Left lung (tissue), 10 donors: Measurements from ENCODE around the gene CNOT9. TPM values are rescaled to one million over a fixed set of nuclear protein-coding genes. Genes with fewer than 3 reads are reported as not detected.

Experiments used
- ATAC-seq: fragments of 200-7000 bp; cut with Tn5 transposase; one replicate; pipeline ENCODE4 v1.9.1; 2020; ENCODE audit warnings: moderate library complexity
- DNase-seq, 4 donors: peaks; one replicate each; pipeline ENCODE4 v3.0.0-alpha.2; 2013 to 2020
- H3K27ac ChIP-seq, 2 donors: fragments of 200-600 bp; sonication (generic) in 1 of 2; one replicate each; pipeline versions ENCODE4 v1.5.0 to v1.8.0; 2020 to 2021
- H3K27me3 ChIP-seq, 2 donors: fragments of 200-600 bp; sonication (generic) in 1 of 2; one replicate each; pipeline versions ENCODE4 v1.5.0 to v1.8.0; 2020 to 2021
- H3K36me3 ChIP-seq, 2 donors: fragments of 200-600 bp; sonication (generic) in 1 of 2; one replicate each; pipeline versions ENCODE4 v1.5.0 to v1.8.0; 2020 to 2021
- H3K4me1 ChIP-seq, 2 donors: fragments of 200-600 bp; one replicate each; pipeline ENCODE4 v1.8.0; 2021
- H3K4me3 ChIP-seq, 2 donors: fragments of 200-600 bp; sonication (generic) in 1 of 2; one replicate each; pipeline versions ENCODE4 v1.5.0 to v1.8.0; 2020 to 2021; ENCODE audit warnings: mild to moderate bottlenecking in 1 of 2
- H3K9me3 ChIP-seq, 2 donors: fragments of 200-600 bp; sonication (generic) in 1 of 2; one replicate each; pipeline versions ENCODE4 v1.5.0 to v1.8.0; 2020 to 2021
- CTCF ChIP-seq, 2 donors: fragments of 200-600 bp; sonication (generic) in 1 of 2; IDR thresholded peaks; one replicate each; pipeline versions ENCODE4 v1.5.0 to v1.8.0; 2021; ENCODE audit warnings: antibody characterized with exemption in 2 of 2
- intact Hi-C, 2 donors: fragments of 100-400 bp; cut with DNase I; formaldehyde crosslinking; loops; one replicate each; pipeline versions ENCODE4 v1.11.2 to v1.14.2; 2022
- polyA plus RNA-seq, 6 donors: library from polyadenylated mRNA; unstranded; fragments of 120-200 nt; gene quantifications; one replicate each; pipeline ENCODE4 v1.2.1, GENCODE V29; 2013; ENCODE audit not compliant: insufficient read length in 6 of 6
- total RNA-seq, 2 donors: library from RNA; stranded (reverse); fragmentation: NEBNext Ultra II Directional; extraction: Animal tissue kit (Norgen Biotek cat#: 25700); gene quantifications; one replicate each; pipeline ENCODE4 v1.2.1, GENCODE V29; 2021
- donor health status: DM: no; HTN: yes; CAD: no.
- donor health status: DM: no; HTN: no; CAD: no.

Gene CNOT9
- total and polyA plus RNA-seq, 8 donors = 33.8 to 69.1 (median 55.4) TPM

- no peak for DNase-seq
- Histone ChIP-seq H3K27ac (no peak overlapping the region), H3K4me1 (no peaks in the 10 kb centered on the region), H3K4me3 (no peak overlapping the region), H3K27me3 (no peaks in the 10 kb centered on the region), H3K36me3 (peaks cover 5 to 100% of the 10 kb centered on the region in 2 donors), H3K9me3 (no peaks in the 10 kb centered on the region)
- no peak for TF ChIP-seq CTCF (IDR thresholded peaks at IDR 0.05)
- intact Hi-C loops = no loop called here
- ATAC-seq = no peak
These were observed 75.2 kb downstream of the CNOT9 start for GRCh38 chr2:218643751-218644310.

GRCh38 chr2:218644721-218645120, 76.1 kb downstream of the CNOT9 start:
- no peak for DNase-seq
- ATAC-seq = no peak
- no peak for TF ChIP-seq CTCF (IDR thresholded peaks at IDR 0.05)
- Histone ChIP-seq H3K9me3 (no peaks in the 10 kb centered on the region), H3K27me3 (no peaks in the 10 kb centered on the region), H3K27ac (no peak overlapping the region), H3K36me3 (peaks cover 5 to 100% of the 10 kb centered on the region in 2 donors), H3K4me3 (no peak overlapping the region), H3K4me1 (no peaks in the 10 kb centered on the region)
- intact Hi-C loops = no loop called here

- peaks cover 5 to 100% of the 10 kb centered on the region in 2 donors for H3K36me3 ChIP-seq
- H3K27ac ChIP-seq = no peak overlapping the region
- no peaks in the 10 kb centered on the region for H3K9me3 ChIP-seq
- intact Hi-C loops = no loop called here
- no peak for TF ChIP-seq CTCF (IDR thresholded peaks at IDR 0.05)
- no peak for ATAC-seq
- DNase-seq = no peak
- H3K4me1 ChIP-seq = no peaks in the 10 kb centered on the region
- H3K4me3 ChIP-seq = no peak overlapping the region
- H3K27me3 ChIP-seq = no peaks in the 10 kb centered on the region
These were observed 76.5 kb downstream of the CNOT9 start for GRCh38 chr2:218645126-218645525.

Other genes with a start within 250 kb of the CNOT9 start
- 1 to 10 TPM in 1 of 2 donors, under 1 TPM in 1; 0.55 to 3.3 TPM for gene CATIP, start 212.0 kb upstream of the CNOT9 start, total RNA-seq
- 1 to 10 TPM in 4 of 6 donors, under 1 TPM in 2; 0.76 to 4.1 (median 2.1) TPM for gene CATIP, start 212.0 kb upstream of the CNOT9 start, polyA plus RNA-seq
- gene SLC11A1, start 186.6 kb upstream of the CNOT9 start, total RNA-seq = 100 to 1,000 TPM in 1 of 2 donors, 10 to 100 TPM in 1; 98.2 to 194 TPM
- 1 to 10 TPM in 1 of 6 donors, under 1 TPM in 5; 0.70 to 1.8 (median 0.89) TPM for gene SLC11A1, start 186.6 kb upstream of the CNOT9 start, polyA plus RNA-seq
- gene CTDSP1, start 169.0 kb upstream of the CNOT9 start, total RNA-seq = 100 to 1,000 TPM; 122 to 147 TPM
- gene CTDSP1, start 169.0 kb upstream of the CNOT9 start, polyA plus RNA-seq = 100 to 1,000 TPM; 124 to 160 (median 148) TPM
- under 1 TPM in 1 of 2 donors, not detected in 1; 0.29 TPM for gene VIL1, start 149.7 kb upstream of the CNOT9 start, total RNA-seq
- gene VIL1, start 149.7 kb upstream of the CNOT9 start, polyA plus RNA-seq = 1 to 10 TPM; 1.0 to 1.8 (median 1.2) TPM
- gene USP37, start 488 bp upstream of the CNOT9 start, total RNA-seq = 10 to 100 TPM; 13.0 to 16.5 TPM
- 10 to 100 TPM; 16.3 to 21.9 (median 19.7) TPM for gene USP37, start 488 bp upstream of the CNOT9 start, polyA plus RNA-seq
- 1 to 10 TPM in 1 of 2 donors, under 1 TPM in 1; 0.89 to 1.5 TPM for gene PLCD4, start 39.1 kb downstream of the CNOT9 start, total RNA-seq
- 10 to 100 TPM in 4 of 6 donors, 1 to 10 TPM in 2; 10.0 to 13.5 (median 11.4) TPM for gene PLCD4, start 39.1 kb downstream of the CNOT9 start, polyA plus RNA-seq
- gene ZNF142, start 90.8 kb downstream of the CNOT9 start, total RNA-seq = 10 to 100 TPM; 23.8 to 26.3 TPM
- 10 to 100 TPM; 17.0 to 22.3 (median 18.5) TPM for gene ZNF142, start 90.8 kb downstream of the CNOT9 start, polyA plus RNA-seq
- 10 to 100 TPM; 27.1 to 52.2 TPM for gene BCS1L, start 90.8 kb downstream of the CNOT9 start, total RNA-seq
- 10 to 100 TPM; 50.7 to 59.6 (median 55.5) TPM for gene BCS1L, start 90.8 kb downstream of the CNOT9 start, polyA plus RNA-seq
- 10 to 100 TPM; 15.5 to 19.3 TPM for gene RNF25, start 103.2 kb downstream of the CNOT9 start, total RNA-seq
- gene RNF25, start 103.2 kb downstream of the CNOT9 start, polyA plus RNA-seq = 10 to 100 TPM; 36.5 to 40.8 (median 38.2) TPM
- 10 to 100 TPM; 40.1 to 49.8 TPM for gene STK36, start 103.2 kb downstream of the CNOT9 start, total RNA-seq
- 100 to 1,000 TPM in 1 of 6 donors, 10 to 100 TPM in 5; 74.0 to 112 (median 97.9) TPM for gene STK36, start 103.2 kb downstream of the CNOT9 start, polyA plus RNA-seq
- gene TTLL4, start 142.0 kb downstream of the CNOT9 start, total RNA-seq = 10 to 100 TPM; 26.0 to 38.4 TPM
- 10 to 100 TPM; 34.0 to 52.0 (median 43.0) TPM for gene TTLL4, start 142.0 kb downstream of the CNOT9 start, polyA plus RNA-seq
- gene CYP27A1, start 213.3 kb downstream of the CNOT9 start, total RNA-seq = 10 to 100 TPM; 77.9 to 95.9 TPM
- 10 to 100 TPM; 24.3 to 32.3 (median 29.1) TPM for gene CYP27A1, start 213.3 kb downstream of the CNOT9 start, polyA plus RNA-seq